ENCODE results near the gene DLL1. TPM values are rescaled to one million over a fixed set of nuclear protein-coding genes. Genes with fewer than 3 reads are reported as not detected.

Gene DLL1
- total RNA-seq, 1 experiment from 2014 or later, result 1.1 TPM

GRCh38 chr6:170297576-170298330 is 6.9 kb upstream of the DLL1 start:
- no peak for DNase-seq (ENCODE audit: low read depth)
- in situ Hi-C loops (cut with HindIII; ENCODE audit: low pct_unique_long_range_greater_than_20kb, low sequenced_read_pairs), result no loop called here

- no peak for DNase-seq (ENCODE audit: low read depth)
- in situ Hi-C loops (cut with HindIII; ENCODE audit: low pct_unique_long_range_greater_than_20kb, low sequenced_read_pairs), result no loop called here
These were observed 6.1 kb upstream of the DLL1 start for GRCh38 chr6:170296746-170297575.

GRCh38 chr6:170296423-170296745 is 5.5 kb upstream of the DLL1 start:
- no peak for DNase-seq (ENCODE audit: low read depth)
- in situ Hi-C loops (cut with HindIII; ENCODE audit: low pct_unique_long_range_greater_than_20kb, low sequenced_read_pairs), result no loop called here

GRCh38 chr6:170295510-170296422 is 4.9 kb upstream of the DLL1 start:
- in situ Hi-C loops (cut with HindIII; ENCODE audit: low pct_unique_long_range_greater_than_20kb, low sequenced_read_pairs), result no loop called here
- peak; percentile 54 for DNase-seq (ENCODE audit: low read depth)

GRCh38 chr6:170294813-170295509 is 4.1 kb upstream of the DLL1 start:
- DNase-seq (ENCODE audit: low read depth), result no peak
- in situ Hi-C loops (cut with HindIII; ENCODE audit: low pct_unique_long_range_greater_than_20kb, low sequenced_read_pairs), result no loop called here

GRCh38 chr6:170294298-170294730 is 3.4 kb upstream of the DLL1 start:
- no peak for DNase-seq (ENCODE audit: low read depth)
- in situ Hi-C loops (cut with HindIII; ENCODE audit: low pct_unique_long_range_greater_than_20kb, low sequenced_read_pairs), result no loop called here

- in situ Hi-C loops (cut with HindIII; ENCODE audit: low pct_unique_long_range_greater_than_20kb, low sequenced_read_pairs), result no loop called here
- no peak for DNase-seq (ENCODE audit: low read depth)
These were observed 2.7 kb upstream of the DLL1 start for GRCh38 chr6:170293341-170294231.

GRCh38 chr6:170292407-170293158 is 1.7 kb upstream of the DLL1 start:
- in situ Hi-C loops (cut with HindIII; ENCODE audit: low pct_unique_long_range_greater_than_20kb, low sequenced_read_pairs), result no loop called here
- no peak for DNase-seq (ENCODE audit: low read depth)

- in situ Hi-C loops (cut with HindIII; ENCODE audit: low pct_unique_long_range_greater_than_20kb, low sequenced_read_pairs), result no loop called here
- DNase-seq (ENCODE audit: low read depth), result no peak
These were observed 1.2 kb upstream of the DLL1 start for GRCh38 chr6:170292111-170292406.

GRCh38 chr6:170291271-170292110 is 613 bp upstream of the DLL1 start:
- in situ Hi-C loops (cut with HindIII; ENCODE audit: low pct_unique_long_range_greater_than_20kb, low sequenced_read_pairs), result no loop called here
- DNase-seq (ENCODE audit: low read depth), result no peak

- in situ Hi-C loops (cut with HindIII; ENCODE audit: low pct_unique_long_range_greater_than_20kb, low sequenced_read_pairs), result no loop called here
- no peak for DNase-seq (ENCODE audit: low read depth)
These were observed 955 bp downstream of the DLL1 start for GRCh38 chr6:170289951-170290295.

GRCh38 chr6:170289180-170289931 is 1.5 kb downstream of the DLL1 start:
- in situ Hi-C loops (cut with HindIII; ENCODE audit: low pct_unique_long_range_greater_than_20kb, low sequenced_read_pairs), result no loop called here
- DNase-seq (ENCODE audit: low read depth), result no peak

GRCh38 chr6:170288852-170289179 is 2.1 kb downstream of the DLL1 start:
- in situ Hi-C loops (cut with HindIII; ENCODE audit: low pct_unique_long_range_greater_than_20kb, low sequenced_read_pairs), result no loop called here
- DNase-seq (ENCODE audit: low read depth), result no peak

- in situ Hi-C loops (cut with HindIII; ENCODE audit: low pct_unique_long_range_greater_than_20kb, low sequenced_read_pairs), result no loop called here
- DNase-seq (ENCODE audit: low read depth), result no peak
These were observed 2.7 kb downstream of the DLL1 start for GRCh38 chr6:170288091-170288631.

- in situ Hi-C loops (cut with HindIII; ENCODE audit: low pct_unique_long_range_greater_than_20kb, low sequenced_read_pairs), result no loop called here
- DNase-seq (ENCODE audit: low read depth), result no peak
These were observed 3.5 kb downstream of the DLL1 start for GRCh38 chr6:170287371-170287876.
